Neural cell (in vitro differentiated cells): ENCODE measurements around the gene ERP44. TPM values are rescaled to one million over a fixed set of nuclear protein-coding genes. Genes with fewer than 3 reads are reported as not detected.

Source experiments
- H2AFZ ChIP-seq: fragments of 200-600, 300-800 bp; sonication (generic), shearing (Covaris generic); 2 replicates; pipeline ENCODE4 v1.6.0; 2014; ENCODE audit warnings: low read depth, mild to moderate bottlenecking, antibody characterized with exemption, low read length, moderate library complexity
- H3F3A ChIP-seq: fragments of 200-600 bp; shearing (Covaris generic); 2 replicates; pipeline ENCODE4 v1.6.1; 2016; ENCODE audit warnings: mild to moderate bottlenecking, moderate library complexity, mixed read lengths, antibody characterized with exemption, low read length; ENCODE audit not compliant: insufficient read depth, poor library complexity, severe bottlenecking
- H3K27ac ChIP-seq: fragments of 200-600, 300-800 bp; sonication (generic), shearing (Covaris generic); 2 replicates; pipeline ENCODE4 v1.5.1; 2014; ENCODE audit warnings: mild to moderate bottlenecking, low read length, moderate library complexity
- H3K27me3 ChIP-seq: fragments of 300-800, 200-600 bp; sonication (generic), shearing (Covaris generic); 2 replicates; pipeline ENCODE4 v1.6.0; 2014; ENCODE audit warnings: mild to moderate bottlenecking, low read depth, low read length, moderate library complexity; ENCODE audit not compliant: insufficient read depth
- H3K36me3 ChIP-seq: fragments of 300-800, 200-600 bp; sonication (generic), shearing (Covaris generic); 2 replicates; pipeline ENCODE4 v1.5.1; 2014; ENCODE audit warnings: mild to moderate bottlenecking, antibody characterized with exemption, low read length, moderate library complexity; ENCODE audit not compliant: insufficient read depth
- H3K4me2 ChIP-seq: fragments of 300-800, 200-600 bp; sonication (generic), shearing (Covaris generic); 2 replicates; pipeline ENCODE4 v1.6.0; 2014; ENCODE audit warnings: mild to moderate bottlenecking, low read length
- H3K4me3 ChIP-seq: fragments of 300-800, 200-600 bp; sonication (generic), shearing (Covaris generic); 2 replicates; pipeline ENCODE4 v1.5.1; 2014; ENCODE audit warnings: mild to moderate bottlenecking, low read length, moderate library complexity
- H3K79me2 ChIP-seq: fragments of 200-600 bp; shearing (Covaris generic); replicated peaks from 2 replicates; pipeline ENCODE4 v1.6.0; 2014; ENCODE audit warnings: mild to moderate bottlenecking, low read length, moderate library complexity; ENCODE audit not compliant: insufficient read depth
- H3K9ac ChIP-seq: fragments of 300-800, 200-600 bp; sonication (generic), shearing (Covaris generic); 2 replicates; pipeline ENCODE4 v1.6.1; 2016; ENCODE audit warnings: mild to moderate bottlenecking, low read length, mixed read lengths
- H3K9me2 ChIP-seq: fragments of 200-600 bp; shearing (Covaris generic); 2 replicates; pipeline ENCODE4 v1.6.1; 2016; ENCODE audit warnings: mild to moderate bottlenecking, low read length, mixed read lengths; ENCODE audit not compliant: insufficient read depth
- H3K9me3 ChIP-seq: fragments of 200-600, 300-800 bp; sonication (generic), shearing (Covaris generic); 2 replicates; pipeline ENCODE4 v1.6.1; 2016; ENCODE audit warnings: mild to moderate bottlenecking, mixed run types, low read length, moderate library complexity, mixed read lengths
- H4K20me1 ChIP-seq: fragments of 200-600 bp; shearing (Covaris generic); 2 replicates; pipeline ENCODE4 v1.6.1; 2016; ENCODE audit warnings: mild to moderate bottlenecking, mixed run types; ENCODE audit not compliant: insufficient read depth
- CTCF ChIP-seq: fragments of 450-650 bp; IDR thresholded peaks from 2 replicates; pipeline ENCODE4 v1.5.1; 2014; ENCODE audit warnings: antibody characterized with exemption, mild to moderate bottlenecking, moderate library complexity; ENCODE audit not compliant: poor library complexity, severe bottlenecking
- EP300 ChIP-seq: fragments of 450-650 bp; conservative IDR thresholded peaks from 2 replicates; pipeline ENCODE4 v1.6.1; 2014; ENCODE audit warnings: antibody characterized with exemption, mild to moderate bottlenecking, moderate library complexity; ENCODE audit not compliant: poor library complexity, severe bottlenecking
- EZH2 ChIP-seq: fragments of 200-600, 300-800 bp; shearing (Covaris generic), sonication (generic); IDR thresholded peaks from 2 replicates; pipeline ENCODE4 v1.6.1; 2014; ENCODE audit warnings: antibody characterized with exemption, low read length, borderline replicate concordance, mild to moderate bottlenecking; ENCODE audit not compliant: insufficient read depth, poor library complexity, severe bottlenecking
- MXI1 ChIP-seq: fragments of 450-650 bp; conservative IDR thresholded peaks from 2 replicates; pipeline ENCODE4 v1.6.1; 2014; ENCODE audit warnings: antibody characterized with exemption, mild to moderate bottlenecking; ENCODE audit not compliant: poor library complexity, severe bottlenecking
- POLR2AphosphoS5 ChIP-seq: IDR thresholded peaks from 2 replicates; pipeline ENCODE4 v1.6.1; 2012
- RAD21 ChIP-seq: fragments of 450-650 bp; conservative IDR thresholded peaks from 2 replicates; pipeline ENCODE4 v1.6.1; 2014; ENCODE audit warnings: antibody characterized with exemption, mild to moderate bottlenecking, moderate library complexity
- REST ChIP-seq: IDR thresholded peaks from 2 replicates; pipeline ENCODE4 v1.6.1; 2012; ENCODE audit warnings: borderline replicate concordance
- SMC3 ChIP-seq: fragments of 450-650 bp; conservative IDR thresholded peaks from 2 replicates; pipeline ENCODE4 v1.6.1; 2014; ENCODE audit warnings: antibody characterized with exemption, mild to moderate bottlenecking, moderate library complexity; ENCODE audit not compliant: poor library complexity
- TAF1 ChIP-seq: IDR thresholded peaks from 2 replicates; pipeline ENCODE4 v1.6.1; 2012; ENCODE audit warnings: low read depth
- polyA plus RNA-seq: library from polyadenylated mRNA; depleted of rRNA; stranded (reverse); fragments of >200 nt; gene quantifications from 2 replicates; pipeline ENCODE4 v1.2.3, GENCODE V29; 2014

ERP44 gene
- polyA plus RNA-seq, 1 donor from 2014 or later: 30.6 TPM

GRCh38 chr9:99947395-99947794 lies 151.4 kb downstream of the ERP44 start:
- Histone ChIP-seq H3K4me3 (no peak overlapping the region), H4K20me1 (no peaks in the 10 kb centered on the region), H3K4me2 (no peak overlapping the region), H3K27me3 (no peaks in the 10 kb centered on the region), H3F3A (no peaks in the 10 kb centered on the region), H2AFZ (no peak overlapping the region), H3K79me2 (no peaks in the 10 kb centered on the region), H3K36me3 (no peaks in the 10 kb centered on the region), H3K9me3 (no peaks in the 10 kb centered on the region), H3K9ac (no peak overlapping the region), H3K9me2 (no peaks in the 10 kb centered on the region), H3K27ac (no peak overlapping the region)
- TF ChIP-seq EZH2 (no peak), EP300 (no peak), TAF1 (no peak), CTCF (peak; percentile 28), SMC3 (no peak)

GRCh38 chr9:99936947-99937587 lies 161.7 kb downstream of the ERP44 start:
- H3K4me2 ChIP-seq: no peak overlapping the region
- no peaks in the 10 kb centered on the region for H3K9me3 ChIP-seq
- no peaks in the 10 kb centered on the region for H3K27me3 ChIP-seq
- H3K27ac ChIP-seq: no peak overlapping the region
- no peaks in the 10 kb centered on the region for H4K20me1 ChIP-seq
- TF ChIP-seq SMC3 (no peak), EZH2 (no peak), EP300 (no peak), POLR2AphosphoS5 (no peak), RAD21 (no peak), TAF1 (no peak), REST (no peak), CTCF (no peak), MXI1 (no peak)
- H3K79me2 ChIP-seq: no peaks in the 10 kb centered on the region
- H2AFZ ChIP-seq: no peak overlapping the region
- H3K9me2 ChIP-seq: no peaks in the 10 kb centered on the region
- no peaks in the 10 kb centered on the region for H3F3A ChIP-seq
- no peak overlapping the region for H3K9ac ChIP-seq
- H3K36me3 ChIP-seq: no peaks in the 10 kb centered on the region
- H3K4me3 ChIP-seq: no peak overlapping the region
